ENCODE results near the gene CACNA1I. TPM values are rescaled to one million over a fixed set of nuclear protein-coding genes. Genes with fewer than 3 reads are reported as not detected.

The CACNA1I gene
- total RNA-seq, 4 donors from 2014 or later: under 0.01 to 0.15 TPM; not detected in 2

DNA sequence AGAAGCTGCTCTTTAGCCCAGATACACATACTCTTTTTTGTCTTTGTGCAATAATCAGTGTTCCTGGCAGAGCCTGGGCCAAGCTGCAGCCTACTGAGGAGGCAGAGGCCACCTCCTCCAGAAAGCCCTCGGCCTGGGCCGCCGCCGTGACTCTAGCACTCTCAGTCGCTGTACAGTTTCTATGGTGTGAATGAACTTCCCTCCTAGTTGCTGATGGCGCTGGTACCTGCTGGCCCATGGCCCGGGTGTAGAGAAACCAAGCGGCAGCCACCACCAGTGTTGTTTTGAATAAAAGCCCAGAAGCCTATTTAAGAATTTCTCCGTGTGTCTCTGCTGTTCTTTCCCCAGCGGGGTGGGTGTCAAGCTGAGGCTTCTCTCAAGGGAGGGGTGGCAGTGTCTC is 118.9 kb downstream of the CACNA1I start:
- no peak for TF ChIP-seq CTCF (IDR thresholded peaks at IDR 0.05)
- no peak for TF ChIP-seq POLR2A (IDR thresholded peaks at IDR 0.05)
- H3K4me3 ChIP-seq: no peak overlapping the region
- intact Hi-C loops (cut with DNase I; ENCODE audit: low total_unique reads): no loop called here
- no peak overlapping the region for H3K27ac ChIP-seq
- H3K27me3 ChIP-seq: no peaks in the 10 kb centered on the region
- no peak for DNase-seq
- H3K9me3 ChIP-seq: no peaks in the 10 kb centered on the region
- H3K4me1 ChIP-seq: peaks cover 0 to 7% of the 10 kb centered on the region in 2 donors
- no peaks in the 10 kb centered on the region for H3K36me3 ChIP-seq

DNA sequence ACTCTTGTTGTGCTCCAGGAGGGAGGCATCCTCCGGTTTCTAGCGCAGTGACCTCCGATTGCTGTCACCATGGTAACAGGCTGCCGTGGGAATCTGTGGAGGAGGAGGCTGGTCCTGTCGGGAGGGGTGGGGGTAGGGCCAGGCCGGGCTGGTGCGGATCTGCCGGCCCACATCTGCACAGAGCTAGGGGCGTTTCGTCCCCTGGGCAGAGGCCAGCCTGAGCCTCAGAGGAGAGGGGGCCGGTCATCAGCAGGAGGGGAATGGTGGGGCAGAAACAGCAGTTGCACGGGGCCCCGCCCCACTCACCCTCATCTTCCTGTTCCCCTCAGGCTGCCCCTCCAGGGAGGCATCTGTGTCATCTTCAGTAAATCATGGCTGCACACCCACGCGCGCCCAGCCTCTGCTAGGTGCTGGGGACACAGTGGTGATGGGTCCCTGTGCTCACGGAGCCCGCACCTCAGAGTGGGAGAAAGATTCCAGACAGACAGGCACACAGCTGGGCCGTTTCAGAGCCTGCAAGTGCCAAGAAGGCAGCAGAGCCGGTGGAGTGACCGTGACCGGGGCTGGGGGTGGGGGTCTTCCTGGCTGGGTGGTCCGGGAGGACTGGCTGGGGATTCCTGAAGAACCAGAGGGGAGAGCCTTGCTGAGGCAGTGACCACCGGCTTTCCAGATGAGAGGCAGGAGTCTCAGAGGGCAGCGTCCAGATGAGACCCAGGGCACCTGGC is 120.5 kb downstream of the CACNA1I start:
- Histone ChIP-seq H3K36me3 (no peaks in the 10 kb centered on the region), H3K27me3 (no peaks in the 10 kb centered on the region), H3K27ac (no peak overlapping the region), H3K9me3 (no peaks in the 10 kb centered on the region), H3K4me1 (peaks cover 0 to under 1% of the 10 kb centered on the region in 2 donors), H3K4me3 (no peak overlapping the region)
- no peak for TF ChIP-seq CTCF (IDR thresholded peaks at IDR 0.05)
- no peak for TF ChIP-seq POLR2A (IDR thresholded peaks at IDR 0.05)
- intact Hi-C loops (cut with DNase I; ENCODE audit: low total_unique reads): no loop called here
- no peak for DNase-seq

DNA sequence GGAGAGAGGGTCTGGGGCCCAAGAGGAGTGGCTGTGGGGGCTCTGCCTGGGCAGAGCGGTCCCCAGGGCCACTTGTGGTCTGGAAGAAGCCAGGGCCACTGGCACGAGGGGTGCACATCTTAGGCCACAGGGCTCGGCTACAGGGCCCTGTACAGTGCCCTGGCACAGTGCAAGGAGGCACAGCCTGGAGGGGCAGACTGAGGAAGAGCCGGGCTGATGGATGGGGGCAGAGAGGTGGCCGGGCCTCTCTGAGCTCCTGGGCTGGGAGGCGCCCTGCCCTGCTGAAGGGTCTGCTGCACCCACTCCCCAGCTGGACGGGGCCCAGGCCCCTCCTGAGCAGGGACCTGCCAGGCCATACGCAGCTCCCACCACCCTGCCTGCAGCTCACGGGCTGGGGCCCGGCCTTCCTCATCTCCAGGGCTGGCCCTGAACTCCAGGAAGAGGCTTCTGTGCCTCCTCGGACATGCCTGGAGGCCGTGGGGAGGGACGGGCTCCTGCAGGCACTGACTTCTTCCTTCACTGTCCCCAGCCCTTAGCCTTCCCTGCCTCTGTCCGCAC is 123.5 kb downstream of the CACNA1I start:
- Histone ChIP-seq H3K4me1 (no peaks in the 10 kb centered on the region), H3K36me3 (no peaks in the 10 kb centered on the region), H3K27ac (no peak overlapping the region), H3K27me3 (no peaks in the 10 kb centered on the region), H3K4me3 (no peak overlapping the region), H3K9me3 (no peaks in the 10 kb centered on the region)
- DNase-seq: no peak
- intact Hi-C loops (cut with DNase I; ENCODE audit: low total_unique reads): no loop called here
- TF ChIP-seq CTCF (IDR thresholded peaks at IDR 0.05) (no peak), POLR2A (IDR thresholded peaks at IDR 0.05) (no peak)

DNA sequence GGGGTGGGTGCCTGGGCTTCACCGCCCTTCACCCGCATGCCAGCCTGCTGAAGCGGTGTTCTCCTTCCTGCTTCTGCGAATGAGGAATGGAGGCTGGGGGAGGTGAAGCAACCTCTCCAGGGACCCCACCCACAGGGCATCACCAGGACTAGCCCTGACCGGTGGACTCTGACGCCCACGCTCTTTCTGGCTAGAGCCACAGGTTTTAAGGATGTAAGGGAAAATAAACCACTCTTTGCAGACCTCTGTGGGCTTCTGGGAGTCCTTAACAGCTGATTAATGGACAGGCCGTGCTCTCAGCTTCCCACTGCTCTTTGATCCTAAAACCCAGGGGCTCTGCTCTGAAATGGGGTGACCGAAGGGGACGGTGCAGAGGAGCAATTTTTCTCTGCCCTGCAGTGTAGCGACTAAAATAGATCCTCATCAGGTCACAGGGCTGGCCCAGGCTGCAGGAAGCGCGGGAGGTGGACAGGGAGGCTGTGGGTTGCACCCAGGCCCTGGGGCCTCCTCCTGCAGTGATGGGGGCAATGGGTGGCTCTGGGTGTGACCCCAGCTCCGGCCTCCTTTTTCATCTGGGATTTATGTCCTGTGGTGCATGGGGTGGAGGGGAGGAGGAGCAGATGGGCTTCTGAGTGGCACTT is 127.4 kb downstream of the CACNA1I start:
- DNase-seq: no peak
- TF ChIP-seq CTCF (IDR thresholded peaks at IDR 0.05) (no peak), POLR2A (IDR thresholded peaks at IDR 0.05) (no peak)
- intact Hi-C loops (cut with DNase I; ENCODE audit: low total_unique reads): no loop called here
- Histone ChIP-seq H3K4me1 (no peaks in the 10 kb centered on the region), H3K9me3 (no peaks in the 10 kb centered on the region), H3K36me3 (no peaks in the 10 kb centered on the region), H3K27ac (no peak overlapping the region), H3K4me3 (no peak overlapping the region), H3K27me3 (no peaks in the 10 kb centered on the region)
